ENCODE results near the gene RHEB.

Gene RHEB

GRCh38 chr7:151436446-151437158, 83.1 kb downstream of the RHEB start:
- TF ChIP-seq CTCF (IDR thresholded peaks at IDR 0.05; ENCODE audit: control insufficient read depth, insufficient read depth, low read depth, low read length, missing control alignments), result no peak
- DNase-seq (ENCODE audit: low read depth), result no peak
- no peak overlapping the region for H3K4me3 ChIP-seq (ENCODE audit: control insufficient read depth, low read depth, low read length)

DNA sequence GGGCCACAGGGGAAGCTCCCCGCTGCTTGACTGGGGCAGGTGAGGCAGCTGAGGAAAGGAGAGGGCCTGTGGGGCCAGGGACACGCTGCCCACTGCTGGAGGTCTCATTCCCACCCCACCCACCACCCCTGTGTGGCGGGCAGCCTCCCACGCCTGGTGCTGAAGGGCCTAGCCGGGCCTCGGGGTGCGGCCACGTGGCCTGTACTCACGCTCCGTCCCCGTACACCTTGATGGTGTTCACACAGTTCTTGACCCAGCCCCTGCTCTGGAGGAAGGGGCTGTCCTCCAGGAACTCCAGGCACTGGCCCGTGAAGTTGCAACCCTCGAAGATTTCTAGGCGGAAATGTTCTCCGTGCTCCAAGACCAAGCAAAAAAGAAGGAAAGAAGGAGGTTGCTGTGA, 83.7 kb downstream of the RHEB start:
- H3K4me3 ChIP-seq (ENCODE audit: control insufficient read depth, low read depth, low read length), result no peak overlapping the region
- TF ChIP-seq CTCF (IDR thresholded peaks at IDR 0.05; ENCODE audit: control insufficient read depth, insufficient read depth, low read depth, low read length, missing control alignments), result no peak
- DNase-seq (ENCODE audit: low read depth), result no peak

DNA sequence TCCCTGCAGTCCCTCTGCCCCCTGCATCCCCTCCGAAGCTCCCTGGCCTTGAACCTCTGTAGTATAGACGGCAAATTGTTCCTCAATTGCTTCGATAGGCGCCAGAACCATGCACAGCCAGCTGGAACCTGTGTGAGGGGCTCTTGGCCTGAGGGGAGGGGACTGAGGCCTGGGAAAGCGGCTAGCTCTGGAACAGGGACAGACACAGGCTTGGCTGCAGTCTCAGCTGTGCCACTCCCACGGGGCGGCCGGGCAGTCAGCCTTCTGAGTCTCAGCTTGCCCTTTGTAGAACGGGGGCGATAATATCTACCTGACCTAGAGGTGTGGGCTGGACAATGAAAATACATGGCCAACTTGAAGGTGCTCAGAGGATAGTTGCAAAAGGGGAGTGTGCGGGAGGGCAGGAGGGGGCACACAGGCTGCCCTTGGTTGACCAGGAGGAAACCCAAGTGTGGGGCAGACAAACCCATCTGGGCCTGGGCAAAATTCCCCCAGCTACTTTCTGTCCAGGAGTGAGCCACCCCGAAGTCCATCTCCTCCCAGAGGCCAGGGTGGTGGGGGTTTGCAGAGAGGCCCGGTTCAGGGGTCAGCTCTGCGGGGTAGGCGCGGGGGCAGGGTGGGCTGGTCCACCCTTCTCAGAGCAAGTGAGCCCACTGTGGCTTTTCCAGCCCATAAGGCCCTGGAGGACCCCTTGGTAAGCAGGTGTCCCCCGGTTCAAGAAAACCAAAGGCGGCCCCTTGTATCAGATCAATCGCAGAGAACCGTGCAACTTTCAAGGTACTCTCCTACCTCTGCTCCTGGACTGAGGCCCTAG, 84.4 kb downstream of the RHEB start:
- no peak for TF ChIP-seq CTCF (IDR thresholded peaks at IDR 0.05; ENCODE audit: control insufficient read depth, insufficient read depth, low read depth, low read length, missing control alignments)
- no peak overlapping the region for H3K4me3 ChIP-seq (ENCODE audit: control insufficient read depth, low read depth, low read length)
- no peak for DNase-seq (ENCODE audit: low read depth)

DNA sequence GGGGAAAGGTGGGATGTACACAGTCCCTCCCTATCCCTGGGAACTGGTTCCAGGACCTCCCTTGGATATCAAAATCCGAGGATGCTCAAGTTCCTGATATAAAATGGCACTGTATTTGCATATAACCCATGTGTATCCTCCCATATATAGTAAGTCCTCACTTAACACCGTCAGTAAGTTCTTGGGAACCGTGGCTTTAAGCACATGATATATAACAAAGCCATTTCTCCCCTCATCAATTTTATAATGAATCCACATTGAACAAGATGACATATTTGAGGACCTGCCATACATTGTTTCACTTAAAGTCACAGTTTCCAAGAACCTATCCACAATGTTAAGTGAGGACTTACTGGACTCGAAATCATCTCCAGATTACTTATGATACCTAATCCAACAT, 85.1 kb downstream of the RHEB start:
- DNase-seq (ENCODE audit: low read depth), result no peak
- H3K4me3 ChIP-seq (ENCODE audit: control insufficient read depth, low read depth, low read length), result no peak overlapping the region
- no peak for TF ChIP-seq CTCF (IDR thresholded peaks at IDR 0.05; ENCODE audit: control insufficient read depth, insufficient read depth, low read depth, low read length, missing control alignments)

GRCh38 chr7:151433721-151434400, 85.8 kb downstream of the RHEB start:
- H3K4me3 ChIP-seq (ENCODE audit: control insufficient read depth, low read depth, low read length), result no peak overlapping the region
- TF ChIP-seq CTCF (IDR thresholded peaks at IDR 0.05; ENCODE audit: control insufficient read depth, insufficient read depth, low read depth, low read length, missing control alignments), result no peak
- no peak for DNase-seq (ENCODE audit: low read depth)

DNA sequence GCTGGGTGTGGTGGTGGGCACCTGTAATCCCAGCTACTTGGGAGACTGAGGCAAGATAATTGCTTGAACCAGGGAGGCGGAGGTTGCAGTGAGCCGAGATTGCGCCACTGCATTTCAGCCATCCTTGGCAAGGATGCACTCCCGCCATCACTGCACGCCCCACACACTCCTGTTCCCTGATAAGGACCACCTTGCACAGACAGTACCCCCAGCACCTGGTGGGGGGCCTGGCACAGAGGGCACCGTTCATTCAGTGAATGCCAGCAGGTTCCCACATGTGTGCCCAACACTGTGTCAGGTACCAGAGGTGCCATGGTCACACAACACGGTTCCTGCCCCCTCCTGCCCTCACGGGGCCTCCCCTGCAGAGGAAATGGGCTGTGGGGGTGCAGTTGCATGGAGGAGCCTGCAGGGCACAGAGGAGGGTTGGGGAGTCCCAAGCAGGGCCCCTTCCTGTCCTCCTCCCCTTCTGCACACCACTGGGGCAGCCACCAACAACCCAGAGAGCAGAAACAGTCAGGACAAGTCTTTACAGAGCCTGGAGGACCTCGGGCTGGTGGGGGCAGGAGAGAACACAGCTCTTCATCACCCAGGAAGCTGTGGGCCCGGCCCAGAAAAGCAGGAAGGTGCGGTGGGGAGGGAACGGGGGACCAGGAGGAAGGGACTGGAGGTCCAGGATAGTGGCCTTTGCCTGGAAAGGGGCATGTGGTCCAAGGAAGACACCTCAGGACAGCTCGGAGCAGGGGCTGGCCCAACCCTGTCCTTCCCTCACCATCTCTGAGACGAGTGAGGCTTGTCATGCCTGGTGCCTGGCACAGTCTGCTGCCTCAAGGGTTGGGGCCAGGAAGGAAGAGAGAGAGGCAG, 86.8 kb downstream of the RHEB start:
- no peak overlapping the region for H3K4me3 ChIP-seq (ENCODE audit: control insufficient read depth, low read depth, low read length)
- DNase-seq (ENCODE audit: low read depth), result no peak

More for the DNA sequence above, 86.8 kb downstream of the RHEB start:
- TF ChIP-seq CTCF (IDR thresholded peaks at IDR 0.05; ENCODE audit: control insufficient read depth, insufficient read depth, low read depth, low read length, missing control alignments), result no peak
